ENCODE measurements around the gene AURKA. TPM values are rescaled to one million over a fixed set of nuclear protein-coding genes. Genes with fewer than 3 reads are reported as not detected.

AURKA gene
- total RNA-seq, 2 donors from 2014 or later = 0.41 TPM; not detected in 1

GRCh38 chr20:56358070-56358469 lies 33.9 kb downstream of the AURKA start:
- DNase-seq (ENCODE audit: low spot score) (no peak), ATAC-seq (ENCODE audit: insufficient number of reproducible peaks, low FRiP score, low read depth) (no peak)
- no peaks in the 10 kb centered on the region for H3K9me3 ChIP-seq
- H3K4me3 ChIP-seq = peak overlapping the region; percentile 99
- no peaks in the 10 kb centered on the region for H3K36me3 ChIP-seq
- peaks cover 9 to 29% of the 10 kb centered on the region in 2 donors for H3K4me1 ChIP-seq (ENCODE audit: control insufficient read depth in 1 of 2, low read depth in 2 of 2)
- H3K27ac ChIP-seq = no peak overlapping the region
- H3K27me3 ChIP-seq (replicated peaks; ENCODE audit: insufficient read depth) = no peaks in the 10 kb centered on the region
- no peak for TF ChIP-seq CTCF (IDR thresholded peaks at IDR 0.05)

- H3K27ac ChIP-seq = no peak overlapping the region
- H3K4me1 ChIP-seq (ENCODE audit: control insufficient read depth in 1 of 2, low read depth in 2 of 2) = no peaks in the 10 kb centered on the region
- no peaks in the 10 kb centered on the region for H3K9me3 ChIP-seq
- DNase-seq (ENCODE audit: low spot score) (no peak), ATAC-seq (ENCODE audit: insufficient number of reproducible peaks, low FRiP score, low read depth) (no peak)
- TF ChIP-seq CTCF (IDR thresholded peaks at IDR 0.05) = no peak
- no peaks in the 10 kb centered on the region for H3K27me3 ChIP-seq (replicated peaks; ENCODE audit: insufficient read depth)
- no peak overlapping the region for H3K4me3 ChIP-seq
- no peaks in the 10 kb centered on the region for H3K36me3 ChIP-seq
Measured at GRCh38 chr20:56353356-56353755, 38.7 kb downstream of the AURKA start.

- Histone ChIP-seq H3K27ac (no peak overlapping the region), H3K4me1 (ENCODE audit: control insufficient read depth in 1 of 2, low read depth in 2 of 2) (no peaks in the 10 kb centered on the region), H3K27me3 (replicated peaks; ENCODE audit: insufficient read depth) (no peaks in the 10 kb centered on the region), H3K36me3 (no peaks in the 10 kb centered on the region), H3K9me3 (no peaks in the 10 kb centered on the region), H3K4me3 (no peak overlapping the region)
- DNase-seq (ENCODE audit: low spot score) = no peak
- no peak for ATAC-seq (ENCODE audit: insufficient number of reproducible peaks, low FRiP score, low read depth)
- no peak for TF ChIP-seq CTCF (IDR thresholded peaks at IDR 0.05)
Measured at GRCh38 chr20:56352345-56353055, 39.5 kb downstream of the AURKA start.

- Histone ChIP-seq H3K9me3 (no peaks in the 10 kb centered on the region), H3K27me3 (replicated peaks; ENCODE audit: insufficient read depth) (no peaks in the 10 kb centered on the region), H3K4me1 (ENCODE audit: control insufficient read depth in 1 of 2, low read depth in 2 of 2) (no peaks in the 10 kb centered on the region), H3K36me3 (no peaks in the 10 kb centered on the region), H3K27ac (no peak overlapping the region), H3K4me3 (no peak overlapping the region)
- DNase-seq (ENCODE audit: low spot score) = no peak
- no peak for TF ChIP-seq CTCF (IDR thresholded peaks at IDR 0.05)
- ATAC-seq (ENCODE audit: insufficient number of reproducible peaks, low FRiP score, low read depth) = no peak
Measured at GRCh38 chr20:56350842-56351241, 41.2 kb downstream of the AURKA start.

- Histone ChIP-seq H3K36me3 (no peaks in the 10 kb centered on the region), H3K27ac (no peak overlapping the region), H3K27me3 (replicated peaks; ENCODE audit: insufficient read depth) (no peaks in the 10 kb centered on the region), H3K4me3 (no peak overlapping the region), H3K4me1 (ENCODE audit: control insufficient read depth in 1 of 2, low read depth in 2 of 2) (no peaks in the 10 kb centered on the region), H3K9me3 (no peaks in the 10 kb centered on the region)
- no peak for TF ChIP-seq CTCF (IDR thresholded peaks at IDR 0.05)
- ATAC-seq (ENCODE audit: insufficient number of reproducible peaks, low FRiP score, low read depth) = no peak
- no peak for DNase-seq (ENCODE audit: low spot score)
Measured at GRCh38 chr20:56348746-56349145, 43.3 kb downstream of the AURKA start.
